ENCODE measurements around the gene NPBWR2.
A peak's percentile ranks its signal among the peaks of the same experiment; 100 is the strongest.

The NPBWR2 gene

GRCh38 chr20:64080813-64081623, 26.3 kb downstream of the NPBWR2 start:
- Histone ChIP-seq H3K4me3 (ENCODE audit: low read length) (peak overlapping the region; percentile 63), H3K27ac (ENCODE audit: low read depth, low read length) (no peak overlapping the region)

GRCh38 chr20:64080013-64080812, 27.2 kb downstream of the NPBWR2 start, which contains the start of gene OPRL1:
TSS of gene OPRL1 (plus strand) at chr20:64080082. CDS start at chr20:64092721, 12,639 bp downstream.
- Histone ChIP-seq H3K9ac (ENCODE audit: low read length) (peak within 1 kb of the TSS; percentile 49), H3K4me3 (ENCODE audit: low read length) (peak within 1 kb of the TSS; percentile 74), H3K36me3 (ENCODE audit: control insufficient read depth, insufficient read depth, low read length) (no peaks in the 10 kb centered on the region), H3K27me3 (ENCODE audit: control insufficient read depth, insufficient read depth, low read length) (peaks cover 20% of the 10 kb centered on the region), H3K27ac (ENCODE audit: low read depth, low read length) (peak within 1 kb of the TSS; percentile 45), H3K4me1 (ENCODE audit: control insufficient read depth, insufficient read depth, low read length) (peaks cover 9% of the 10 kb centered on the region)

More at GRCh38 chr20:64080813-64081623, 26.3 kb downstream of the NPBWR2 start:
- Histone ChIP-seq H3K9ac (ENCODE audit: low read length) (no peak overlapping the region), H3K27me3 (ENCODE audit: control insufficient read depth, insufficient read depth, low read length) (peaks cover 20% of the 10 kb centered on the region), H3K36me3 (ENCODE audit: control insufficient read depth, insufficient read depth, low read length) (no peaks in the 10 kb centered on the region), H3K4me1 (ENCODE audit: control insufficient read depth, insufficient read depth, low read length) (peaks cover 9% of the 10 kb centered on the region)

GRCh38 chr20:64079273-64080012, 27.9 kb downstream of the NPBWR2 start, which contains the start of gene RGS19:
TSS of gene RGS19 (minus strand) at chr20:64079518. CDS start at chr20:64076886, 2,632 bp downstream.
- Histone ChIP-seq H3K9ac (ENCODE audit: low read length) (peak within 1 kb of the TSS; percentile 49), H3K36me3 (ENCODE audit: control insufficient read depth, insufficient read depth, low read length) (no peaks in the 10 kb centered on the region), H3K27ac (ENCODE audit: low read depth, low read length) (peak within 1 kb of the TSS; percentile 45), H3K4me1 (ENCODE audit: control insufficient read depth, insufficient read depth, low read length) (peaks cover 9% of the 10 kb centered on the region), H3K4me3 (ENCODE audit: low read length) (peak within 1 kb of the TSS; percentile 74), H3K27me3 (ENCODE audit: control insufficient read depth, insufficient read depth, low read length) (peaks cover 18% of the 10 kb centered on the region)

GRCh38 chr20:64078934-64079272, 28.5 kb downstream of the NPBWR2 start:
- H3K4me1 ChIP-seq (ENCODE audit: control insufficient read depth, insufficient read depth, low read length), result peaks cover 9% of the 10 kb centered on the region
- peak overlapping the region; percentile 74 for H3K4me3 ChIP-seq (ENCODE audit: low read length)

GRCh38 chr20:64077876-64078551, 29.4 kb downstream of the NPBWR2 start:
- Histone ChIP-seq H3K27me3 (ENCODE audit: control insufficient read depth, insufficient read depth, low read length) (peaks cover 8% of the 10 kb centered on the region), H3K4me1 (ENCODE audit: control insufficient read depth, insufficient read depth, low read length) (peaks cover 9% of the 10 kb centered on the region), H3K27ac (ENCODE audit: low read depth, low read length) (no peak overlapping the region), H3K36me3 (ENCODE audit: control insufficient read depth, insufficient read depth, low read length) (no peaks in the 10 kb centered on the region), H3K9ac (ENCODE audit: low read length) (no peak overlapping the region), H3K4me3 (ENCODE audit: low read length) (peak overlapping the region; percentile 74)

More at GRCh38 chr20:64078934-64079272, 28.5 kb downstream of the NPBWR2 start:
- peak overlapping the region; percentile 49 for H3K9ac ChIP-seq (ENCODE audit: low read length)
- peaks cover 12% of the 10 kb centered on the region for H3K27me3 ChIP-seq (ENCODE audit: control insufficient read depth, insufficient read depth, low read length)
- H3K27ac ChIP-seq (ENCODE audit: low read depth, low read length), result no peak overlapping the region
- no peaks in the 10 kb centered on the region for H3K36me3 ChIP-seq (ENCODE audit: control insufficient read depth, insufficient read depth, low read length)

- H3K27me3 ChIP-seq (ENCODE audit: control insufficient read depth, insufficient read depth, low read length), result peaks cover 6% of the 10 kb centered on the region
- peak overlapping the region; percentile 33 for H3K4me3 ChIP-seq (ENCODE audit: low read length)
- peaks cover 9% of the 10 kb centered on the region for H3K4me1 ChIP-seq (ENCODE audit: control insufficient read depth, insufficient read depth, low read length)
- H3K27ac ChIP-seq (ENCODE audit: low read depth, low read length), result no peak overlapping the region
- H3K36me3 ChIP-seq (ENCODE audit: control insufficient read depth, insufficient read depth, low read length), result peaks cover 2% of the 10 kb centered on the region
- no peak overlapping the region for H3K9ac ChIP-seq (ENCODE audit: low read length)
Observed at GRCh38 chr20:64077541-64077875, 29.9 kb downstream of the NPBWR2 start.

- peaks cover 6% of the 10 kb centered on the region for H3K36me3 ChIP-seq (ENCODE audit: control insufficient read depth, insufficient read depth, low read length)
- H3K9ac ChIP-seq (ENCODE audit: low read length), result peak overlapping the region; percentile 16
- H3K4me3 ChIP-seq (ENCODE audit: low read length), result peak overlapping the region; percentile 33
- H3K27me3 ChIP-seq (ENCODE audit: control insufficient read depth, insufficient read depth, low read length), result peaks cover 6% of the 10 kb centered on the region
- H3K4me1 ChIP-seq (ENCODE audit: control insufficient read depth, insufficient read depth, low read length), result peaks cover 9% of the 10 kb centered on the region
- no peak overlapping the region for H3K27ac ChIP-seq (ENCODE audit: low read depth, low read length)
Observed at GRCh38 chr20:64077094-64077493, 30.3 kb downstream of the NPBWR2 start.

- peak overlapping the region; percentile 16 for H3K9ac ChIP-seq (ENCODE audit: low read length)
Observed at GRCh38 chr20:64076061-64076997, 31.0 kb downstream of the NPBWR2 start.

GRCh38 chr20:64075556-64075955, 31.8 kb downstream of the NPBWR2 start:
- Histone ChIP-seq H3K4me1 (ENCODE audit: control insufficient read depth, insufficient read depth, low read length) (peaks cover 9% of the 10 kb centered on the region), H3K27ac (ENCODE audit: low read depth, low read length) (no peak overlapping the region), H3K4me3 (ENCODE audit: low read length) (no peak overlapping the region), H3K36me3 (ENCODE audit: control insufficient read depth, insufficient read depth, low read length) (peaks cover 6% of the 10 kb centered on the region), H3K27me3 (ENCODE audit: control insufficient read depth, insufficient read depth, low read length) (peaks cover 6% of the 10 kb centered on the region), H3K9ac (ENCODE audit: low read length) (no peak overlapping the region)

More at GRCh38 chr20:64076061-64076997, 31.0 kb downstream of the NPBWR2 start:
- H3K4me1 ChIP-seq (ENCODE audit: control insufficient read depth, insufficient read depth, low read length), result peaks cover 9% of the 10 kb centered on the region
- H3K27me3 ChIP-seq (ENCODE audit: control insufficient read depth, insufficient read depth, low read length), result peaks cover 6% of the 10 kb centered on the region
- peak overlapping the region; percentile 33 for H3K4me3 ChIP-seq (ENCODE audit: low read length)
- H3K36me3 ChIP-seq (ENCODE audit: control insufficient read depth, insufficient read depth, low read length), result peaks cover 6% of the 10 kb centered on the region
- no peak overlapping the region for H3K27ac ChIP-seq (ENCODE audit: low read depth, low read length)

GRCh38 chr20:64074963-64075362, 32.4 kb downstream of the NPBWR2 start:
- Histone ChIP-seq H3K27ac (ENCODE audit: low read depth, low read length) (no peak overlapping the region), H3K36me3 (ENCODE audit: control insufficient read depth, insufficient read depth, low read length) (peaks cover 6% of the 10 kb centered on the region), H3K4me1 (ENCODE audit: control insufficient read depth, insufficient read depth, low read length) (peaks cover 9% of the 10 kb centered on the region), H3K9ac (ENCODE audit: low read length) (no peak overlapping the region), H3K27me3 (ENCODE audit: control insufficient read depth, insufficient read depth, low read length) (peaks cover 6% of the 10 kb centered on the region), H3K4me3 (ENCODE audit: low read length) (no peak overlapping the region)

Measured in rectal smooth muscle tissue (tissue), 1 donor.